GM18505 (cell line): ENCODE measurements around the gene CNPY1.

ENCODE experiments used
- ATAC-seq: cut with Tn5 transposase; IDR thresholded peaks from one replicate; pipeline ENCODE4 v1.9.1; 2021; ENCODE audit not compliant: unreplicated experiment
- POLR2A ChIP-seq: IDR thresholded peaks from 4 replicates; pipeline ENCODE4 v1.6.1; 2011; ENCODE audit warnings: borderline replicate concordance; ENCODE audit not compliant: insufficient read depth, insufficient read length; ENCODE audit errors: extremely low read depth

Gene CNPY1

GRCh38 chr7:155515318-155515717 is 31.0 kb downstream of the CNPY1 start:
- TF ChIP-seq POLR2A: no peak
- ATAC-seq: no peak

- ATAC-seq: no peak
- TF ChIP-seq POLR2A: no peak
Measured at GRCh38 chr7:155514296-155514695, 32.1 kb downstream of the CNPY1 start.

- no peak for TF ChIP-seq POLR2A
- ATAC-seq: no peak
Measured at GRCh38 chr7:155513543-155514285, 32.6 kb downstream of the CNPY1 start.

GRCh38 chr7:155512246-155512887 is 34.0 kb downstream of the CNPY1 start:
- ATAC-seq: no peak

GRCh38 chr7:155511702-155511996 is 34.7 kb downstream of the CNPY1 start:
- ATAC-seq: no peak

More at GRCh38 chr7:155512246-155512887, 34.0 kb downstream of the CNPY1 start:
- no peak for TF ChIP-seq POLR2A

GRCh38 chr7:155510975-155511701 is 35.2 kb downstream of the CNPY1 start:
- TF ChIP-seq POLR2A: no peak
- ATAC-seq: no peak

More at GRCh38 chr7:155511702-155511996, 34.7 kb downstream of the CNPY1 start:
- no peak for TF ChIP-seq POLR2A

GRCh38 chr7:155509725-155510551 is 36.4 kb downstream of the CNPY1 start:
- no peak for ATAC-seq
- TF ChIP-seq POLR2A: no peak

- no peak for ATAC-seq
- no peak for TF ChIP-seq POLR2A
Measured at GRCh38 chr7:155509359-155509724, 37.0 kb downstream of the CNPY1 start.

- no peak for ATAC-seq
Measured at GRCh38 chr7:155508376-155509358, 37.7 kb downstream of the CNPY1 start.

GRCh38 chr7:155507576-155507975 is 38.8 kb downstream of the CNPY1 start:
- no peak for TF ChIP-seq POLR2A
- no peak for ATAC-seq

More at GRCh38 chr7:155508376-155509358, 37.7 kb downstream of the CNPY1 start:
- TF ChIP-seq POLR2A: no peak

GRCh38 chr7:155506854-155507337 is 39.5 kb downstream of the CNPY1 start:
- ATAC-seq: no peak
- TF ChIP-seq POLR2A: no peak

GRCh38 chr7:155505422-155505793 is 41.0 kb downstream of the CNPY1 start:
- ATAC-seq: no peak
- no peak for TF ChIP-seq POLR2A

GRCh38 chr7:155497149-155497901 is 49.0 kb downstream of the CNPY1 start:
- TF ChIP-seq POLR2A: no peak
- ATAC-seq: no peak
